HEK293 (cell line): ENCODE data around the gene CCNT1.

Source experiments
- CTCF ChIP-seq: fragments of 450-650 bp; formaldehyde crosslinking; IDR thresholded peaks from 2 replicates; pipeline ENCODE4 v1.5.1; 2016; ENCODE audit warnings: missing biosample characterization, missing genetic modification characterization
- HIC1 ChIP-seq: fragments of 450-650 bp; formaldehyde crosslinking; IDR thresholded peaks from 2 replicates; pipeline ENCODE4 v1.5.1; 2016; ENCODE audit warnings: missing biosample characterization, missing genetic modification characterization
- TCF7L2 ChIP-seq: IDR thresholded peaks from 2 replicates; pipeline ENCODE4 v1.6.1; 2011; ENCODE audit warnings: low read depth, mild to moderate bottlenecking, inconsistent platforms, low read length, moderate library complexity, borderline replicate concordance
- YY1 ChIP-seq: fragments of 450-650 bp; formaldehyde crosslinking; IDR thresholded peaks from 2 replicates; pipeline ENCODE4 v1.5.1; 2018; ENCODE audit warnings: missing biosample characterization, missing genetic modification characterization
- ZBTB10 ChIP-seq: fragments of 450-650 bp; formaldehyde crosslinking; IDR thresholded peaks from 2 replicates; pipeline ENCODE4 v1.5.1; 2016; ENCODE audit warnings: missing biosample characterization, missing genetic modification characterization
- ZBTB11 ChIP-seq: fragments of 450-650 bp; formaldehyde crosslinking; conservative IDR thresholded peaks from 2 replicates; pipeline ENCODE4 v1.5.1; 2016; ENCODE audit warnings: low read depth, missing biosample characterization, missing genetic modification characterization
- ZNF133 ChIP-seq: fragments of 450-650 bp; formaldehyde crosslinking; IDR thresholded peaks from 2 replicates; pipeline ENCODE4 v1.5.1; 2016; ENCODE audit warnings: missing biosample characterization, missing genetic modification characterization
- ZNF433 ChIP-seq: fragments of 450-650 bp; formaldehyde crosslinking; IDR thresholded peaks from 2 replicates; pipeline ENCODE4 v1.5.1; 2016; ENCODE audit warnings: missing biosample characterization, missing genetic modification characterization, low read depth
- ZNF571 ChIP-seq: fragments of 450-650 bp; formaldehyde crosslinking; IDR thresholded peaks from 2 replicates; pipeline ENCODE4 v1.5.0; 2017; ENCODE audit warnings: missing biosample characterization, missing genetic modification characterization
- ZNF626 ChIP-seq: fragments of 450-650 bp; sonication (Bioruptor Pico); formaldehyde crosslinking; IDR thresholded peaks from 2 replicates; pipeline ENCODE4 v1.5.1; 2018; ENCODE audit warnings: missing biosample characterization, missing genetic modification characterization, inconsistent platforms
- ZNF747 ChIP-seq: fragments of 450-650 bp; formaldehyde crosslinking; IDR thresholded peaks from 2 replicates; pipeline ENCODE4 v1.5.1; 2016; ENCODE audit warnings: missing biosample characterization, missing genetic modification characterization
- ZSCAN4 ChIP-seq: fragments of 450-650 bp; formaldehyde crosslinking; IDR thresholded peaks from 2 replicates; pipeline ENCODE4 v1.5.1; 2017; ENCODE audit warnings: missing biosample characterization, missing genetic modification characterization

- TF ChIP-seq ZSCAN4 (tag by site-specific recombination) (no peak), HIC1 (tag by site-specific recombination) (no peak), ZBTB11 (tag by site-specific recombination) (no peak), YY1 (no peak), ZNF626 (tag by site-specific recombination) (no peak), ZNF571 (tag by site-specific recombination) (no peak), ZNF433 (tag by site-specific recombination) (no peak), ZNF747 (tag by site-specific recombination) (no peak), CTCF (tag by site-specific recombination) (no peak), TCF7L2 (no peak), ZBTB10 (tag by site-specific recombination) (no peak), ZNF133 (tag by site-specific recombination) (no peak)
Observed at GRCh38 chr12:48687592-48687991, 28.9 kb downstream of the CCNT1 start.
